ENCODE measurements around the gene CCND2.

DNA sequence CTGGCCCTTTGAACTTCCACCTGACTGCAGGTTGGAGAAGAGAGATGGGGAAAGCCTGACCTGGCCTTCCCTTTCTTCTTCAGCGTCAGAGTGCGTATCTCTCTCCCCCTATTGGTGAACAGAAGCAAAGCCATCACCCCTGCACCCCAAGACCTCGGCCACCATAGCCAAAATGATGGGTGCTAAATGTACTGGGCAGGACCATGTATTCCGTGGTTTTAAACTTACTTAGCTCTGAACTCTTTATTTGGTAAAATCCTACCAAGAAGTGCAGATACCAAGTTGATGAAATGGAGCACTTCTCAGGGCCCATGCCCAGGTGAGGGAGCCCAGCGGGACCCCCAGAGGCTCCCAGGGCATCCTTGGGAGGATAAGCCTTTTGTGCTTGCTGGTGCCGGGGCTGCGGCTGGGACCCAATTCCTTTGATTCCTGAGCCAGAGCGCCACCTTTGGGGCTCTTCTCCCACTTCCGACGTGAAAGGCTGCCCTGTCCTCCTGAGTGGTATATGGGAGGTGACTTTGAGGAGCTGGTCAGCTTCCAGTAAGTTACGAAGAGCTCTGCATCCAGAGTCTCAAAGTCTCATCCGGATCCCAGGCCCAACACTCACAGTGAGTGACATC lies 9.4 kb downstream of the CCND2 start:
- TF ChIP-seq ZIC2 (tag by site-specific recombination; IDR thresholded peaks at IDR 0.05) = no peak
- TF ChIP-seq KLF1 (tag by site-specific recombination; IDR thresholded peaks at IDR 0.05) = no peak
- TF ChIP-seq ZNF768 (tag by site-specific recombination; IDR thresholded peaks at IDR 0.05) = no peak
- no peak for TF ChIP-seq ZNF776 (tag by site-specific recombination; IDR thresholded peaks at IDR 0.05; ENCODE audit: borderline replicate concordance)
- TF ChIP-seq, protein P1, sequence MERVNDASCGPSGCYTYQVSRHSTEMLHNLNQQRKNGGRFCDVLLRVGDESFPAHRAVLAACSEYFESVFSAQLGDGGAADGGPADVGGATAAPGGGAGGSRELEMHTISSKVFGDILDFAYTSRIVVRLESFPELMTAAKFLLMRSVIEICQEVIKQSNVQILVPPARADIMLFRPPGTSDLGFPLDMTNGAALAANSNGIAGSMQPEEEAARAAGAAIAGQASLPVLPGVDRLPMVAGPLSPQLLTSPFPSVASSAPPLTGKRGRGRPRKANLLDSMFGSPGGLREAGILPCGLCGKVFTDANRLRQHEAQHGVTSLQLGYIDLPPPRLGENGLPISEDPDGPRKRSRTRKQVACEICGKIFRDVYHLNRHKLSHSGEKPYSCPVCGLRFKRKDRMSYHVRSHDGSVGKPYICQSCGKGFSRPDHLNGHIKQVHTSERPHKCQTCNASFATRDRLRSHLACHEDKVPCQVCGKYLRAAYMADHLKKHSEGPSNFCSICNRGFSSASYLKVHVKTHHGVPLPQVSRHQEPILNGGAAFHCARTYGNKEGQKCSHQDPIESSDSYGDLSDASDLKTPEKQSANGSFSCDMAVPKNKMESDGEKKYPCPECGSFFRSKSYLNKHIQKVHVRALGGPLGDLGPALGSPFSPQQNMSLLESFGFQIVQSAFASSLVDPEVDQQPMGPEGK (tag by site-specific recombination; IDR thresholded peaks at IDR 0.05) = no peak
- no peak for TF ChIP-seq ZNF10 (tag by site-specific recombination; IDR thresholded peaks at IDR 0.05)
- TF ChIP-seq, protein P2, sequence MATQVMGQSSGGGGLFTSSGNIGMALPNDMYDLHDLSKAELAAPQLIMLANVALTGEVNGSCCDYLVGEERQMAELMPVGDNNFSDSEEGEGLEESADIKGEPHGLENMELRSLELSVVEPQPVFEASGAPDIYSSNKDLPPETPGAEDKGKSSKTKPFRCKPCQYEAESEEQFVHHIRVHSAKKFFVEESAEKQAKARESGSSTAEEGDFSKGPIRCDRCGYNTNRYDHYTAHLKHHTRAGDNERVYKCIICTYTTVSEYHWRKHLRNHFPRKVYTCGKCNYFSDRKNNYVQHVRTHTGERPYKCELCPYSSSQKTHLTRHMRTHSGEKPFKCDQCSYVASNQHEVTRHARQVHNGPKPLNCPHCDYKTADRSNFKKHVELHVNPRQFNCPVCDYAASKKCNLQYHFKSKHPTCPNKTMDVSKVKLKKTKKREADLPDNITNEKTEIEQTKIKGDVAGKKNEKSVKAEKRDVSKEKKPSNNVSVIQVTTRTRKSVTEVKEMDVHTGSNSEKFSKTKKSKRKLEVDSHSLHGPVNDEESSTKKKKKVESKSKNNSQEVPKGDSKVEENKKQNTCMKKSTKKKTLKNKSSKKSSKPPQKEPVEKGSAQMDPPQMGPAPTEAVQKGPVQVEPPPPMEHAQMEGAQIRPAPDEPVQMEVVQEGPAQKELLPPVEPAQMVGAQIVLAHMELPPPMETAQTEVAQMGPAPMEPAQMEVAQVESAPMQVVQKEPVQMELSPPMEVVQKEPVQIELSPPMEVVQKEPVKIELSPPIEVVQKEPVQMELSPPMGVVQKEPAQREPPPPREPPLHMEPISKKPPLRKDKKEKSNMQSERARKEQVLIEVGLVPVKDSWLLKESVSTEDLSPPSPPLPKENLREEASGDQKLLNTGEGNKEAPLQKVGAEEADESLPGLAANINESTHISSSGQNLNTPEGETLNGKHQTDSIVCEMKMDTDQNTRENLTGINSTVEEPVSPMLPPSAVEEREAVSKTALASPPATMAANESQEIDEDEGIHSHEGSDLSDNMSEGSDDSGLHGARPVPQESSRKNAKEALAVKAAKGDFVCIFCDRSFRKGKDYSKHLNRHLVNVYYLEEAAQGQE (tag by site-specific recombination; IDR thresholded peaks at IDR 0.05) = no peak
- TF ChIP-seq ZNF274 (IDR thresholded peaks at IDR 0.05; ENCODE audit: low read length) = no peak
- no peak for TF ChIP-seq ZNF274 (tag by site-specific recombination; IDR thresholded peaks at IDR 0.05; ENCODE audit: borderline replicate concordance)
- TF ChIP-seq ZNF138 (tag by site-specific recombination; IDR thresholded peaks at IDR 0.05; ENCODE audit: borderline replicate concordance) = no peak
- TF ChIP-seq ZBTB7A (tag by site-specific recombination; IDR thresholded peaks at IDR 0.05; ENCODE audit: low read depth) = no peak
- TF ChIP-seq SALL2 (tag by site-specific recombination; IDR thresholded peaks at IDR 0.05; ENCODE audit: borderline replicate concordance) = no peak
- 0 out of 2 replicates have a peak, but pooled peaks have one; percentile 15 for TF ChIP-seq ZBTB20 (tag by site-specific recombination; IDR thresholded peaks at IDR 0.05)
- TF ChIP-seq, protein P3, sequence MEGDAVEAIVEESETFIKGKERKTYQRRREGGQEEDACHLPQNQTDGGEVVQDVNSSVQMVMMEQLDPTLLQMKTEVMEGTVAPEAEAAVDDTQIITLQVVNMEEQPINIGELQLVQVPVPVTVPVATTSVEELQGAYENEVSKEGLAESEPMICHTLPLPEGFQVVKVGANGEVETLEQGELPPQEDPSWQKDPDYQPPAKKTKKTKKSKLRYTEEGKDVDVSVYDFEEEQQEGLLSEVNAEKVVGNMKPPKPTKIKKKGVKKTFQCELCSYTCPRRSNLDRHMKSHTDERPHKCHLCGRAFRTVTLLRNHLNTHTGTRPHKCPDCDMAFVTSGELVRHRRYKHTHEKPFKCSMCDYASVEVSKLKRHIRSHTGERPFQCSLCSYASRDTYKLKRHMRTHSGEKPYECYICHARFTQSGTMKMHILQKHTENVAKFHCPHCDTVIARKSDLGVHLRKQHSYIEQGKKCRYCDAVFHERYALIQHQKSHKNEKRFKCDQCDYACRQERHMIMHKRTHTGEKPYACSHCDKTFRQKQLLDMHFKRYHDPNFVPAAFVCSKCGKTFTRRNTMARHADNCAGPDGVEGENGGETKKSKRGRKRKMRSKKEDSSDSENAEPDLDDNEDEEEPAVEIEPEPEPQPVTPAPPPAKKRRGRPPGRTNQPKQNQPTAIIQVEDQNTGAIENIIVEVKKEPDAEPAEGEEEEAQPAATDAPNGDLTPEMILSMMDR (tag by site-specific recombination; IDR thresholded peaks at IDR 0.05) = no peak

All from HEK293 (cell line).